Astrocyte (in vitro differentiated cells and primary cell): ENCODE results near the gene TNFRSF13B. TPM values are rescaled to one million over a fixed set of nuclear protein-coding genes. Genes with fewer than 3 reads are reported as not detected.
"Not testable (repeated sequence)": the region's sequence is repeated elsewhere in the genome, so short reads cannot be mapped to it uniquely, and the experiment has no call there.

Source experiments
- DNase-seq: peaks from one replicate; pipeline ENCODE4 v3.0.0-alpha.2; 2010; ENCODE audit warnings: low read depth
- FAIRE-seq: peaks from 2 replicates; lab custom pipeline; 2011; peaks lifted over from hg19 to GRCh38; lab: Jason Lieb, UNC
- H2AFZ ChIP-seq: 2 replicates; pipeline ENCODE4 v1.6.0; 2012; ENCODE audit warnings: low read depth, low read length, inconsistent platforms
- H3K27ac ChIP-seq: 2 replicates; pipeline ENCODE4 v1.5.1; 2011; ENCODE audit warnings: low read depth, low read length, inconsistent platforms
- H3K27me3 ChIP-seq: 2 replicates; pipeline ENCODE4 v1.6.0; 2011; ENCODE audit warnings: low read length, inconsistent platforms; ENCODE audit not compliant: insufficient read depth
- H3K36me3 ChIP-seq: 2 replicates; pipeline ENCODE4 v1.5.1; 2011; ENCODE audit warnings: low read length, inconsistent platforms; ENCODE audit not compliant: insufficient read depth
- H3K4me1 ChIP-seq: 2 replicates; pipeline ENCODE4 v1.5.1; 2011; ENCODE audit warnings: low read length, inconsistent platforms; ENCODE audit not compliant: insufficient read depth
- H3K4me2 ChIP-seq: 2 replicates; pipeline ENCODE4 v1.6.0; 2012; ENCODE audit warnings: low read length, inconsistent platforms
- H3K4me3 ChIP-seq: 2 replicates; pipeline ENCODE4 v1.5.1; 2011; ENCODE audit warnings: low read depth, mild to moderate bottlenecking, low read length, inconsistent platforms; ENCODE audit not compliant: insufficient read depth
- H3K79me2 ChIP-seq: 2 replicates; pipeline ENCODE4 v1.6.0; 2012; ENCODE audit warnings: mild to moderate bottlenecking, low read length, inconsistent platforms; ENCODE audit not compliant: insufficient read depth
- H3K9ac ChIP-seq: 2 replicates; pipeline ENCODE4 v1.6.0; 2012; ENCODE audit warnings: mild to moderate bottlenecking, low read length, inconsistent platforms
- H3K9me3 ChIP-seq: 2 replicates; pipeline ENCODE4 v1.5.1; 2012; ENCODE audit warnings: low read depth, mild to moderate bottlenecking, low read length, inconsistent platforms; ENCODE audit not compliant: insufficient read depth
- H4K20me1 ChIP-seq: 2 replicates; pipeline ENCODE4 v1.6.0; 2012; ENCODE audit warnings: low read length, inconsistent platforms; ENCODE audit not compliant: insufficient read depth
- H3K27ac Mint-ChIP-seq: one replicate; pipeline ENCODE4 v1.8.0; 2021; ENCODE audit warnings: mild to moderate bottlenecking, mixed read lengths; ENCODE audit not compliant: unreplicated experiment
- H3K27me3 Mint-ChIP-seq: one replicate; pipeline ENCODE4 v1.8.0; 2021; ENCODE audit warnings: low read depth, mixed read lengths; ENCODE audit not compliant: unreplicated experiment
- H3K36me3 Mint-ChIP-seq: one replicate; pipeline ENCODE4 v1.8.0; 2021; ENCODE audit warnings: low read depth, mixed read lengths; ENCODE audit not compliant: unreplicated experiment
- H3K4me1 Mint-ChIP-seq: one replicate; pipeline ENCODE4 v1.8.0; 2021; ENCODE audit warnings: low read depth, mixed read lengths; ENCODE audit not compliant: unreplicated experiment
- H3K4me3 Mint-ChIP-seq: one replicate; pipeline ENCODE4 v1.8.0; 2021; ENCODE audit warnings: mild to moderate bottlenecking, moderate library complexity, mixed read lengths; ENCODE audit not compliant: unreplicated experiment
- H3K9me3 Mint-ChIP-seq: one replicate; pipeline ENCODE4 v1.8.0; 2021; ENCODE audit warnings: mild to moderate bottlenecking, mixed read lengths; ENCODE audit not compliant: unreplicated experiment
- EZH2 ChIP-seq: IDR thresholded peaks from 2 replicates; pipeline ENCODE4 v1.6.1; 2012; ENCODE audit warnings: mild to moderate bottlenecking, low read length, inconsistent platforms; ENCODE audit not compliant: insufficient read depth
- total RNA-seq: library from RNA; stranded (reverse); gene quantifications from 2 replicates; pipeline ENCODE4 v1.2.1, GENCODE V29; 2021
- TF ChIP-seq, protein P1 (sequence below): IDR thresholded peaks from 2 replicates; pipeline ENCODE4 v1.5.1; 2011; ENCODE audit warnings: low read depth, mild to moderate bottlenecking, inconsistent platforms, low read length, moderate library complexity; ENCODE audit not compliant: insufficient read depth

The TNFRSF13B gene
- total RNA-seq, 1 donor from 2014 or later: not detected

DNA sequence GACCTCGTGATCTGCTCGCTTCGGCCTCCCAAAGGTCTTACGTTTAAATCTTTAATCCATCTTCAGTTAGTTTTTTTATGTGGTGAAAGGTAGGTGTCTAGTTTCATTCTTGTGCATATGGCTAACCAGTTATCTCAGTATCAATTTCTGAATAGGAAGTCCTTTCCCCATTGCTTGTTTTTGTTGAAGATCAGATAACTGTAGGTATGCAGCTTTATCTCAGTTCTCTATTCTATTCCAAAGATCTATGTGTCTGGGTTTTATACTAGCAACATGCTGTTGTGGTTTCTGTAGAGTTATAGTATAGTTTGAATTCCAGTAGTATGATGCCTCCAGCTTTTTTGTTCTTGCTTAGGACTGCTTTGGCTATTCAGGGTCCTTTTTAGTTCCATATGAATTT is 65.2 kb downstream of the TNFRSF13B start:
- peaks cover 8% of the 10 kb centered on the region for H3K4me1 ChIP-seq
- Mint-ChIP-seq H3K4me1 (peaks cover 37% of the 10 kb centered on the region), H3K36me3 (no peaks in the 10 kb centered on the region), H3K27me3 (no peaks in the 10 kb centered on the region), H3K9me3 (no peaks in the 10 kb centered on the region), H3K4me3 (no peak overlapping the region), H3K27ac (peak overlapping the region; percentile 50)
- H3K9ac ChIP-seq: no peak overlapping the region
- peak; percentile 93 for DNase-seq
- H3K27me3 ChIP-seq: no peaks in the 10 kb centered on the region
- H3K4me3 ChIP-seq: no peak overlapping the region
- no peaks in the 10 kb centered on the region for H3K9me3 ChIP-seq
- H4K20me1 ChIP-seq: no peaks in the 10 kb centered on the region
- H3K79me2 ChIP-seq: no peaks in the 10 kb centered on the region
- peak overlapping the region; percentile 18 for H3K27ac ChIP-seq
- H2AFZ ChIP-seq: no peak overlapping the region
- no peaks in the 10 kb centered on the region for H3K36me3 ChIP-seq
- TF ChIP-seq EZH2: no peak
- TF ChIP-seq, protein P1, sequence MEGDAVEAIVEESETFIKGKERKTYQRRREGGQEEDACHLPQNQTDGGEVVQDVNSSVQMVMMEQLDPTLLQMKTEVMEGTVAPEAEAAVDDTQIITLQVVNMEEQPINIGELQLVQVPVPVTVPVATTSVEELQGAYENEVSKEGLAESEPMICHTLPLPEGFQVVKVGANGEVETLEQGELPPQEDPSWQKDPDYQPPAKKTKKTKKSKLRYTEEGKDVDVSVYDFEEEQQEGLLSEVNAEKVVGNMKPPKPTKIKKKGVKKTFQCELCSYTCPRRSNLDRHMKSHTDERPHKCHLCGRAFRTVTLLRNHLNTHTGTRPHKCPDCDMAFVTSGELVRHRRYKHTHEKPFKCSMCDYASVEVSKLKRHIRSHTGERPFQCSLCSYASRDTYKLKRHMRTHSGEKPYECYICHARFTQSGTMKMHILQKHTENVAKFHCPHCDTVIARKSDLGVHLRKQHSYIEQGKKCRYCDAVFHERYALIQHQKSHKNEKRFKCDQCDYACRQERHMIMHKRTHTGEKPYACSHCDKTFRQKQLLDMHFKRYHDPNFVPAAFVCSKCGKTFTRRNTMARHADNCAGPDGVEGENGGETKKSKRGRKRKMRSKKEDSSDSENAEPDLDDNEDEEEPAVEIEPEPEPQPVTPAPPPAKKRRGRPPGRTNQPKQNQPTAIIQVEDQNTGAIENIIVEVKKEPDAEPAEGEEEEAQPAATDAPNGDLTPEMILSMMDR: no peak
- no peak for FAIRE-seq
- peak overlapping the region; percentile 54 for H3K4me2 ChIP-seq

DNA sequence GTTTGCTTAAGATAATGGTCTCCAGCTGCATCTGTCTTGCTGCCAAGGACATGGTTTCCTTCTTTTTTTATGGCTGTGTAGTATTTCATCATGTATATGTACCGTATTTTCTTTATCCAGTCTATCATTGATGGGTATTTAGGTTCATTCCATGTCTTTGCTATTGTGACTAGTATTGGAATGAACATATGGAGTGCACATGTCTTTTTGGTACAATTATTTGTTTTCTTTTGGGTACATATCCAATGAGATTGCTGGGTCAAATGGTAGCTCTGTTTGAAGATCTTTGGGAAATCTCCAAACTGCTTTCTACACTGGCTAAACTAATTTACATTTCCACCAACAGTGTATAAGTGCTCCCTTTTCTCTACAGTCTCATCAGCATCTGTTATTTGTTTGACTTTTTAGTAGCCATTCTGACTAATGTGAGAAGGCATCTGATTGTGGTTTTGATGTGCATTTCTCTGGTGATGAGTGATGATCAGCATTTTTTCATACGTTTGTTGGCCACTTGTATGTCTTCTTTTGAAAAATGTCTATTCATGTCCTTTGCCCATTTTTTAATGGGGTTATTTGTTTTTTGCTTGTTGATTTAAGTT is 66.2 kb downstream of the TNFRSF13B start:
- FAIRE-seq: peak; percentile 78
- H3K4me3 Mint-ChIP-seq: peak overlapping the region; percentile 40

DNA sequence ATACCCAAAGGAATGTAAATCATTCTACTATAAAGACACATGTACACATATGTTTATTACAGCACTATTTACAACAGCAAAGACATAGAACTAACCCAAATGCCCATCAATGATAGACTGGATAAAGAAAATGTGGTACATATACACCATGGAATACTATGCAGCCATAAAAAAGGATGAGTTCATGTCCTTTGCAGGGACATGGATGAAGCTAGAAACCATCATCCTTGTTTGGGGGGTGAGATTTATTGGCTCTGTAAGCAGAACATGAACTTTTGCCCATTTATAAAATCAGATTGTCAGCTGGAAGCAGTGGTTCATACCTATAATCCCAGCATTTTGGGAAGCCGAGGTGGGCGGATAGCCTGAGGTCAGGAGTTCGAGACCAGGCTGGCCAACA is 68.8 kb downstream of the TNFRSF13B start:
- not testable (repeated sequence) for H3K9me3 Mint-ChIP-seq, H2AFZ ChIP-seq, H3K36me3 ChIP-seq, DNase-seq, FAIRE-seq, H3K4me1 ChIP-seq, H3K4me3 Mint-ChIP-seq, H3K27ac ChIP-seq, H3K79me2 ChIP-seq, H3K9ac ChIP-seq, H4K20me1 ChIP-seq, H3K27ac Mint-ChIP-seq, H3K4me2 ChIP-seq, H3K27me3 ChIP-seq, H3K36me3 Mint-ChIP-seq, H3K9me3 ChIP-seq, H3K4me3 ChIP-seq
- peaks cover 27% of the 10 kb centered on the region for H3K4me1 Mint-ChIP-seq
- peaks cover 13% of the 10 kb centered on the region for H3K27me3 Mint-ChIP-seq

More for the DNA sequence above, 66.2 kb downstream of the TNFRSF13B start:
- H3K9me3 ChIP-seq: no peaks in the 10 kb centered on the region
- DNase-seq: peak; percentile 98
- TF ChIP-seq, protein P1: no peak
- TF ChIP-seq EZH2: no peak
- peaks cover 7% of the 10 kb centered on the region for H3K27me3 ChIP-seq
- no peaks in the 10 kb centered on the region for H3K36me3 ChIP-seq
- H3K4me3 ChIP-seq: no peak overlapping the region
- no peak overlapping the region for H2AFZ ChIP-seq
- no peaks in the 10 kb centered on the region for H3K9me3 Mint-ChIP-seq
- no peaks in the 10 kb centered on the region for H3K79me2 ChIP-seq
- H3K4me1 ChIP-seq: peaks cover 8% of the 10 kb centered on the region
- H3K27me3 Mint-ChIP-seq: peaks cover 3% of the 10 kb centered on the region
- H3K4me1 Mint-ChIP-seq: peaks cover 37% of the 10 kb centered on the region
- H3K36me3 Mint-ChIP-seq: no peaks in the 10 kb centered on the region
- peak overlapping the region; percentile 96 for H3K27ac Mint-ChIP-seq
- H4K20me1 ChIP-seq: no peaks in the 10 kb centered on the region
- peak overlapping the region; percentile 22 for H3K4me2 ChIP-seq
- H3K9ac ChIP-seq: no peak overlapping the region
- H3K27ac ChIP-seq: peak overlapping the region; percentile 38
